CD4-positive, alpha-beta T cell treated with Interleukin-21 for 1 hour (primary cell): ENCODE results near the gene GRIP2.

ENCODE experiments used
- DNase-seq: peaks from one replicate; pipeline ENCODE4 v3.0.0-alpha.2; 2020

GRIP2 gene

DNA sequence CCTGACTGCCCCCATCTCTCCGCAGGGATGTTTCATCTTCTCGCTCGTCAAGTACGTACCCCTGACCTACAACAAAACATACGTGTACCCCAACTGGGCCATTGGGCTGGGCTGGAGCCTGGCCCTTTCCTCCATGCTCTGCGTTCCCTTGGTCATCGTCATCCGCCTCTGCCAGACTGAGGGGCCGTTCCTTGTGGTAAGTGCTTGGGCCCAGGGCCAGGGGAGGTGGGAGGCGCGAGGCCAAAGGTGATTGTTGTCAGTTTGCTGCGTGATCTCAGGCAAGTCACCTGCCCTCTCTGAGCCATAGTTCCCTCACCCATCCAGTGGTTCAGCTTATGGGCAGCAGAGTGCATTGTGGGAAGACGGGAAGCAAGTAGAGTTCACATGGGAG is 58.5 kb downstream of the GRIP2 start:
- no peak for DNase-seq

GRCh38 chr3:14481018-14481645 is 59.0 kb downstream of the GRIP2 start:
- DNase-seq, result no peak

DNA sequence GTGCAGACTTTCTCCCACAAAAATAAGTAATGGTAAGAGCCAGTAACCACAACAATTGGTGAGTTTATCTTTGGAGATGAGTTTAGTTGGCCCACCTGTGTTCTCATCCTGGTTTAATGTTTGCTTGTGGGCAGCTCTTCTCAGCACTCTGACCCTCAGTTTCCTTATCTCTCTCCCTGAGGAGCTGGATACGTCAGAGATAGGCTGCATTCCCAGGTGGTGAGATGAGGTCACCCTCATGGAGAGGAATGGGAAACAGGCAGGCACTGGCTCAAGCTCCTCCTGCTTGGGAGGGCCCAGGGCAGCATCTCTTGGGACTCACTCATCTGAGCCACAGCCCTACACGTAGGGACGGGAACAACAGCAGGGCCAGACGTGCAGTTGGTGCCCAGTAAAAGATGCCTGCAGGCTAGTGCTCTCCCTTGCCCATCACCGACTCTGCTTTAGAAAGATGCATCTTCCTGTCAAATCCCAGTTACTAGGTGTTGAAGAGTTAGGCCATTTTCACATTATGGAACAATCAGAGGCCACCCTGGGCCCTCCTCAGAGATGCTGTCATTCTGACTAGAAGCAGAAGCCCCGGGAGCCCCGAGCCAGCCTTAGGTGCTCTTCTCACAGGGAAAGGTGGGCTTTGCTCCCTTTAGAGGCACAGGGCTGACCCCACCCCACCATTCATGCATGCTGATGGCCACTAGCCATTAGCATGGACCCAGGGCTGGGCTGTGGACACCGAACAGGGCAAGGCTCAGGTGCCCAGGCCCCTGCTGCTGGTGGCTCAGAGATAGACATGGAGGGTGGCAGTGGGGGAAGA is 59.7 kb downstream of the GRIP2 start:
- no peak for DNase-seq

GRCh38 chr3:14479591-14479990 is 60.6 kb downstream of the GRIP2 start:
- DNase-seq, result no peak

- DNase-seq, result no peak
Observed at GRCh38 chr3:14478956-14479550, 61.1 kb downstream of the GRIP2 start.

DNA sequence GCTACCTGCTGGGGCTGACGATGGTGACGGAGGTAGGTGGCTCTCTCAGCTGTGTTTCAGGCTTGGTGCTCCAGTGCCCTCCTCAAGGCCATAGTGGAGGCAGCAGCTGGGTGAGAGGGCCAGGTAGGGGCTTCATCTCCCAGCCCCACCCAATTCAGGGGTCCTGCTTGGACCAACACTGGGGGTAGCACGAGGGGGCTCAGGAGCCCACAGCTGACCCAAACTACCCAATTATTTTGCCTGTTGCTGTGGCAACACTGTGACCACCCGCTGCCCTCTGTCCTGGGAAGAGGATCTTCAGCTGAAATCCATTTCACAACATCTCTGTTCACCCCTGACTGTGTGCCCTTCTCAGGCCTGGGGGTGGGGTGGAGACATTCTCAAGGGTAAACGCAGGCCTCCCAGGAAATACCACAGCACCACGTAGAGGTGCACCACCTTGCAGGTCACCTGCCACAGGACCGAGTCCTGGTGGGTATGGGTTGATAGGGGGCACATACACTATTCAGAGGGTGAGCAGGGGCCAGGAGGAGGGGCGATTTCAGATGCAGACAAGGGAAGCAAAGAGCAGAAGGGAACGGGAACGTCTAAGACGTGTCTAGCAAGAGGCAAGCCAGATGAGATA is 62.7 kb downstream of the GRIP2 start:
- no peak for DNase-seq

GRCh38 chr3:14476583-14477265 is 63.4 kb downstream of the GRIP2 start:
- no peak for DNase-seq

DNA sequence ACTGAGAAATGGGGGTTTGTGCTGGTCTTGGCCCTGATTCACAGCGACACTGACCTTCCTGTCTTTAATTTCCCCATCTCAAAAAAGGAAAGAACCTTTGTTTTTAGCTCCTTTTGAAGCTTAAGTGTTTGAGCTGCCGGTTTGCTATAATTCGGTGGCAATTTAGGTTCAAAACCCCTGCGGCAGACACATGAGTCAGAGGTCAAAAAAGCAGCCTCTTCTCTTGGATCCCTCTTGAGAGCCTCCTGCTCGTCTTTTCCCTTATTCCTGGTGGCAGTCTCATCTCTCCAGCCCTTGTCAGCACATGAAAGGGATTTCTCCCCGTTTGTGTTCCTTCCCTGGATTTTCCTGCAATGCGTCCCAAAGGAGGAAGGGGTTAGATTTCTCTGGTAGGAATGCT is 64.5 kb downstream of the GRIP2 start:
- no peak for DNase-seq

DNA sequence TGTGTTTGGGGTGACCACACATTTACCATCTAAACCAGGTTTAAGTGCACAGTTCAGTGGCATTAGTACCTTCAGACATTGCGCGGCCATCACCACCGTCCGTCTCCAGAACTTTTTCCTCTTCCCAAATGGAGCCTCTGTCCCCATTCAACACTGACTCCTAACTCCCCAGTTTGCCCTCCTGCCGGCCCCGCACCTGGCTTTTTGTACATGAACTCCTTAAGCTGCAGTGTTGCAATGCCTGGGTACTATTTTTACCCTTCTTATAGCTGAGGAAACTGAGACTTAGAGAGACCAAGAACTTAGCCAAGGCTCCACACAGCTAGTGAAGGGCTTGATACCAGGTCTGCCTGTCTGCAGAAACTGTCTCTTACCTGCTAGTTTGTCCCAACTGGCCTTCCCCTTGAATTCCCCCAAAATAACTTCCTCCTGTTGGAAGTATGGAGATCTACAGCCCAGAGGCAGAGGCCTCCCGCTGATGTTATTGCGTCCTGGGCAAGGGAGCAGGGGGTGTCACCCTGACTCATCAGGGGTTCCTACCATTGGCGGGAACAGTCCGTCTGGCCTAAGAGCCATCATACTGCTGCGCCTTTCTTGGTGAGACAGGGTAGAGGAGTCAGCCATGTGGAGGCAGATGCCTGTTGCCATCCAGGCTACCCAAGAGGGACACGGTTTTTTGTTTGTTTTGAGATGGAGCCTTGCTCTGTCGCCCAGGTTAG is 65.6 kb downstream of the GRIP2 start:
- DNase-seq, result no peak

GRCh38 chr3:14473411-14473891 is 66.7 kb downstream of the GRIP2 start:
- no peak for DNase-seq

GRCh38 chr3:14472471-14473351 is 67.4 kb downstream of the GRIP2 start:
- no peak for DNase-seq

DNA sequence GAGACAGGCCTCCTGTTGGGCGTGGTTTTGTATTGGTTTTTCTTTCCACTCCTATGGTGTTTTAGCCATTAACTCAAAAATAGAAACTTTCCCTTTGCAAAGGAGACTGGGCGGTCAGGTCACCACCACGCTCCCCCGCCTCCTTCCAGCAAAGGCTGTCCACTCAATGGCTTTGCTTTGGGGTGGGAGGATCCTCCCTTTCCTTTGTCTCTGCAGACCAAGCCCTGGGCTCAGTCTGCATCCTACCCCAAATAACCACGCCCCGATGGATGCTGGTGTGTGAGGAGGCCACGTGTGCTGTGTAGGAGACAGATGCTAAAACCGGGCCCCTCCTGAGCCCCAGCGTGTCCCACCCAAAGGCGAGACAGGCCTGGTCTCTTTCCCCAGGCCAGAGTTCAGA is 68.5 kb downstream of the GRIP2 start:
- DNase-seq, result no peak

- no peak for DNase-seq
Observed at GRCh38 chr3:14471016-14471415, 69.1 kb downstream of the GRIP2 start.

DNA sequence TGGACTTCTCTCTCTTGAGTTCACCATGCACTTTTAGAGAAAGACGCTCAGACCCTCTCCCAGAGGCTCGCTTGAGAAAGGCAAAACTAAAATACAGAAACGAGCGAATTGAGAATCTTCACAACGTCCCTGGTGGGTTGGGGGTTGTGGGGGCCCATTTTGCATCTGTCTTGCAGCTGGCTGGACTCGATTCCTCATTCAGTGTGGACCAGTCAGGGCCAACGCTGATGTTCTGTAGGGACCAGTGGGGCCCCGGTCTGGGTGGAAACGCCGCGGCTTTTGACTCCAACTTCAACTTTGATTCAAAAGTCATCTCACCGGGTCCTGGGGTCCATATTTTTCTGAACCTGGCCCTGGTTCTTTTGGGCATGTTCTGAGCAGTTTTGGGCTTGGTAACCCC is 69.7 kb downstream of the GRIP2 start:
- no peak for DNase-seq

GRCh38 chr3:14468621-14468981 is 71.5 kb downstream of the GRIP2 start:
- DNase-seq, result no peak

DNA sequence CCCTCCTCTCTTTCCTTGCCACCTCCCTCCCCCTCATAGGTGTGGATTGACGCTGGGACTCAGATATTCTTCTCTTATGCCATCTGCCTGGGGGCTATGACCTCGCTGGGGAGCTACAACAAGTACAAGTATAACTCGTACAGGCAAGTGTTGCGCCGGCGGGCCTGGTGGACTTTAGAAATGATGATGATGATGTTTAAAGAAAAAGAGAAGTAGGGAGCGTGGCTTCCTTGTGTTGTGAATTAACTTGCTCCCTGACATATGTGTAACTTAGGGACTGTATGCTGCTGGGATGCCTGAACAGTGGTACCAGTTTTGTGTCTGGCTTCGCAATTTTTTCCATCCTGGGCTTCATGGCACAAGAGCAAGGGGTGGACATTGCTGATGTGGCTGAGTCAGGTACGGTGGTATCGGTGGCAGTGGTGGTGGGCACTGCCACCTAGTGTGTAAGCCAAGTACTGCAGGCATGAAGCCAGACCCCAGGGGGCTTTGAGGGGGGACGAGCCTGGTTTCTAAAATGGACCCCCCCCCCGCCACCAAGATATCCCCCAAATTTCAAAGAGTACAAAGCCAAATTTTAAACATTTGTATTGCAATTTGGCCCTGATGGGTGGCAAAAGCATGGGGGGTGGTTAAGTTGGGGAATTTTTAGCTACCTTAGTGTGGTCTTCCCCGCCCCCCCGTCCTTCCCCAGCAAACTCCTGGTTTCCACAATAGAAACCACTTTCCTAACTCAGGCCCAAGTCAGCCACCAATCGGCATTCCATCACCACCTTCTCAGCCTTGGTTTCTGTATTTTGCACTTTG is 72.1 kb downstream of the GRIP2 start:
- peak; percentile 48 for DNase-seq

- no peak for DNase-seq
Observed at GRCh38 chr3:14466179-14466903, 73.8 kb downstream of the GRIP2 start.

DNA sequence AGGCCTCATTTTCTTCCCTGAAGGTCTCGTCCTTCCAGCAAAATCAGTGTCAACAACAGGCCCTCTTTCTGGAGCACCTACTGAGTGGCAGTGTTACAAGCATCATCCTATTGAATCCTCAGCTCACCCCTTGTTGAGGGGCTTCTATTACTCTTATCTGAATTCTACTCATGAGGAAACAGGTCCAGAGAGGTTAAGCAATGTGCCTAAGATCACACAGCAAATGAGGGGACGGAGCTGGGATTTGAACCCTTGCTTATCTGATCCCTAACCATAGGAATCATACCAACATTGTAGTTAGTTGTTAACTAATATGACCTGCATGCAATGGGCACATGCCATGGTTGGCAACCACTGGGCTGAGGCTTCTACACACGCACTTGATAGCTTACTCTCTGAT is 74.7 kb downstream of the GRIP2 start:
- no peak for DNase-seq

DNA sequence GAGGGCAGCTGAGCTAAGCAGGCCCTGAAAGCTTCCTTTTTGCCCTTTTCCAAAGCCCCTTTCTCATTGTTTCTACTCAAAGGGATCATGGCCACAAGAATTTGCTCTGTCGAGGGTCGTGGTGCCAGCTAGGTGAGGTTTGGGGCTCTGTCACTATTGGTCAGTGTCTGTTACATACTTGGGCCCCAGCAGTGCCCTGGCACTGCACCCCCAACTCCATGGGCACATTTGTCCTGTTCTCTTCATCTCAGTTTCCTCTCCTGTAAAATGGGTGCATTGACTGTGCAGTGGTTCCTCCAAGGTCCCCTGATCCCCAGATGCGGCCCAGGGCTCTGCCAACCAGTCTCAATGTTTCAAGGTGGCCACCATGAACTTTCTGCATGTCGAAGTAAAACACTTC is 75.6 kb downstream of the GRIP2 start:
- no peak for DNase-seq

DNA sequence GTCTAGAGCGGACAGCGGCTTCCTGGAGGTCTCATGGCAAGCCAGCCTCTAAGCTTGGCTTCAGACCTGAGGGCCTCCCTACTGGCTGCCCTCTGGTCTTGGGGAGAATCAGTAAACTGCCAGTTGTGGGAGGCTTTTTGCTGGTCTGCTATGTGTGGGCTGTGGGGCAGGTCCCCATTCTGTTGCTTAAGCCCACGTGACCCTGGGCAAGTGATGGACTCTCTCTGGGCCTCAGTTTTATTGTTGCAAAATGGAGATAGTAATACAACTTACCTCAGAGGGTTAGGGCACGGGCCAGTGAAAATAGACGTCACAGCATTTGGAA is 76.0 kb downstream of the GRIP2 start:
- DNase-seq, result no peak
